ENCODE results near the gene RGPD8. TPM values are rescaled to one million over a fixed set of nuclear protein-coding genes. Genes with fewer than 3 reads are reported as not detected.
A peak's percentile ranks its signal among the peaks of the same experiment; 100 is the strongest.

RGPD8 gene
- total and polyA plus RNA-seq, 2 of the 13 experiments (the other 11 are each of a cell fraction or from before 2014, with no cell fraction given): 2.3 to 12.8 TPM

DNA sequence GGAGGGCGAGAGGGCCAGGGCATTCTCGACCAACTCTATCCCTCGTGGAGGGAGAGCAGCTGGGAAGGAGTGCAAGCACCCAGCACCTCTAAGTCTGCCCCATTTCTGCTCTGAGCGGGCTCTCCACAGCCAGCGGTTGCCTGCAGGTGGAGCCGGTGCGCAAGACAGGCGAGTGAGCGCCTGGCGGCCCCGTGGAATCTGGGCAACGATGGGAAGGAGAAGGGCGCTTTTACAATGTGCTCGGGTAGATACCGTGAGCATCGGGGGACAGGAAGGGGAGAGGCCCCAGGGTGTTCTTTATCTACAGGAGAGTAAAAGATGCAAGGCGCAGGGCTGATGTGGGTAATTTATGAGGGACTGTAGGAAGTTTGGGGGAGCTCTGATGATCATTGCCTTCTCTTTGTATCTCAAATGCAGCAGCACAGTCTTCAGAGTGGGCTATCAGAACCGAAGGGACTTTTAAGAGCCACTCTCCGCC is 47.6 kb upstream of the RGPD8 start (continued):
- TF ChIP-seq ZNF841 (CRISPR knock-in tag; IDR thresholded peaks at IDR 0.05; ENCODE audit: borderline replicate concordance): no peak
- TF ChIP-seq HOXD1 (CRISPR knock-in tag; IDR thresholded peaks at IDR 0.05): no peak
- peak; percentile 46; the same call in 1 of the 2 replicates for TF ChIP-seq DMAP1 (CRISPR knock-in tag; IDR thresholded peaks at IDR 0.05)
- TF ChIP-seq ZNF12 (CRISPR knock-in tag; IDR thresholded peaks at IDR 0.05): no peak
- 0 out of 2 replicates have a peak, but pooled peaks have one; percentile 16 for TF ChIP-seq ZNF724P (CRISPR knock-in tag; IDR thresholded peaks at IDR 0.05; ENCODE audit: borderline replicate concordance)
- TF ChIP-seq ZNF788 (CRISPR knock-in tag; IDR thresholded peaks at IDR 0.05; ENCODE audit: borderline replicate concordance): peak; percentile 29; the same call in 1 of the 2 replicates
- peak; percentile 23; the same call in 1 of the 2 replicates for TF ChIP-seq PAWR (CRISPR knock-in tag; IDR thresholded peaks at IDR 0.05; ENCODE audit: borderline replicate concordance)
- no peak for TF ChIP-seq EHMT2 (IDR thresholded peaks at IDR 0.05; ENCODE audit: borderline replicate concordance, low read depth, low read length)
- TF ChIP-seq HOMEZ (CRISPR knock-in tag; IDR thresholded peaks at IDR 0.05; ENCODE audit: low read depth): peak; percentile 27; the same call in 1 of the 2 replicates
- no peak for TF ChIP-seq ZNF263 (CRISPR knock-in tag; IDR thresholded peaks at IDR 0.05)
- peak; percentile 69 for TF ChIP-seq TFDP2 (CRISPR knock-in tag; IDR thresholded peaks at IDR 0.05)
- TF ChIP-seq RARA (CRISPR knock-in tag; IDR thresholded peaks at IDR 0.05): peak; percentile 25; the same call in 1 of the 2 replicates
- no peak for TF ChIP-seq MZF1 (CRISPR knock-in tag; IDR thresholded peaks at IDR 0.05; ENCODE audit: borderline replicate concordance)
- TF ChIP-seq SIX4 (CRISPR knock-in tag; IDR thresholded peaks at IDR 0.05): peak; percentile 19; the same call in 1 of the 2 replicates
- no peak for TF ChIP-seq ZNF782 (CRISPR knock-in tag; IDR thresholded peaks at IDR 0.05; ENCODE audit: borderline replicate concordance)
- no peak for TF ChIP-seq ZNF251 (CRISPR knock-in tag; IDR thresholded peaks at IDR 0.05)
- TF ChIP-seq ZMAT3 (CRISPR knock-in tag; conservative IDR thresholded peaks at IDR 0.05): peak; percentile 78
- peak; percentile 33 for TF ChIP-seq JARID2 (CRISPR knock-in tag; IDR thresholded peaks at IDR 0.05; ENCODE audit: insufficient replicate concordance)
- no peak for TF ChIP-seq JUNB (CRISPR knock-in tag; IDR thresholded peaks at IDR 0.05; ENCODE audit: borderline replicate concordance)
- 0 out of 2 replicates have a peak, but pooled peaks have one; percentile 81 for TF ChIP-seq ZBTB3 (CRISPR knock-in tag; IDR thresholded peaks at IDR 0.05; ENCODE audit: borderline replicate concordance, low read depth)
- TF ChIP-seq ZNF441 (CRISPR knock-in tag; IDR thresholded peaks at IDR 0.05; ENCODE audit: borderline replicate concordance): peak; percentile 88
- TF ChIP-seq PTBP1 (IDR thresholded peaks at IDR 0.05; ENCODE audit: low read depth, low read length, poor library complexity, severe bottlenecking): no peak
- TF ChIP-seq ZNF883 (CRISPR knock-in tag; IDR thresholded peaks at IDR 0.05; ENCODE audit: not compliant biosample characterization): peak; percentile 58
- TF ChIP-seq ZGPAT (CRISPR knock-in tag; IDR thresholded peaks at IDR 0.05): peak; percentile 56; the same call in 1 of the 2 replicates
- peak; percentile 78 for TF ChIP-seq STAG1 (CRISPR knock-in tag; IDR thresholded peaks at IDR 0.05)
- TF ChIP-seq ELF4 (CRISPR knock-in tag; IDR thresholded peaks at IDR 0.05; ENCODE audit: borderline replicate concordance): 0 out of 2 replicates have a peak, but pooled peaks have one; percentile 49
- TF ChIP-seq CEBPG (CRISPR knock-in tag; IDR thresholded peaks at IDR 0.05): peak; percentile 47; the same call in 1 of the 2 replicates

Measured in HepG2 (cell line).